GM23338 (cell line): Measurements from ENCODE around the gene PCSK5. TPM values are rescaled to one million over a fixed set of nuclear protein-coding genes. Genes with fewer than 3 reads are reported as not detected.

Source experiments
- ATAC-seq: fragments of 200-7000 bp; cut with Tn5 transposase; 3 replicates; pipeline ENCODE4 v1.9.1; 2020
- DNase-seq: peaks from one replicate; pipeline ENCODE4 v3.0.0-alpha.2; 2015; ENCODE audit warnings: low spot score
- H2AFZ ChIP-seq: fragments of 200-600 bp; sonication (generic); 2 replicates; pipeline ENCODE4 v1.8.0; 2016; ENCODE audit warnings: antibody characterized with exemption, mild to moderate bottlenecking, moderate library complexity
- H3F3A ChIP-seq: fragments of 200-600 bp; sonication (generic); replicated peaks from 2 replicates; pipeline ENCODE4 v1.8.0; 2017; ENCODE audit warnings: antibody characterized with exemption, mixed run types, low read depth
- H3K27ac ChIP-seq: fragments of 200-600 bp; sonication (generic); 2 replicates; pipeline ENCODE4 v1.6.1; 2016; ENCODE audit warnings: low read depth
- H3K27me3 ChIP-seq: fragments of 200-600 bp; sonication (generic); 2 replicates; pipeline ENCODE4 v1.8.0; 2016; ENCODE audit warnings: mild to moderate bottlenecking, mixed run types, moderate library complexity; ENCODE audit not compliant: insufficient read depth
- H3K36me3 ChIP-seq: fragments of 200-600 bp; sonication (generic); 2 replicates; pipeline ENCODE4 v1.8.0; 2016; ENCODE audit warnings: mild to moderate bottlenecking; ENCODE audit not compliant: insufficient read depth
- H3K4me1 ChIP-seq: fragments of 200-600 bp; sonication (generic); 2 replicates; pipeline ENCODE4 v1.8.0; 2016; ENCODE audit warnings: mild to moderate bottlenecking, moderate library complexity; ENCODE audit not compliant: insufficient read depth
- H3K4me2 ChIP-seq: fragments of 200-600 bp; sonication (generic); 2 replicates; pipeline ENCODE4 v1.7.1; 2017; ENCODE audit warnings: mixed run types
- H3K4me3 ChIP-seq: fragments of 200-600 bp; sonication (generic); 2 replicates; pipeline ENCODE4 v1.6.1; 2016; ENCODE audit warnings: mixed run types
- H3K79me2 ChIP-seq: fragments of 200-600 bp; sonication (generic); replicated peaks from 2 replicates; pipeline ENCODE4 v1.8.0; 2017; ENCODE audit warnings: mild to moderate bottlenecking; ENCODE audit not compliant: insufficient read depth
- H3K9me2 ChIP-seq: fragments of 200-600 bp; sonication (generic); 2 replicates; pipeline ENCODE4 v1.8.0; 2017; ENCODE audit not compliant: insufficient read depth
- H4K20me1 ChIP-seq: fragments of 200-600 bp; sonication (generic); replicated peaks from 2 replicates; pipeline ENCODE4 v1.8.0; 2017; ENCODE audit warnings: mild to moderate bottlenecking; ENCODE audit not compliant: insufficient read depth
- H3K27ac Mint-ChIP-seq: 2 replicates; pipeline ENCODE4 v1.8.0; 2020; ENCODE audit warnings: inconsistent platforms, mild to moderate bottlenecking, moderate library complexity, mixed read lengths
- H3K27me3 Mint-ChIP-seq: 3 replicates; pipeline ENCODE4 v1.8.0; 2022; ENCODE audit warnings: low read depth, mild to moderate bottlenecking, moderate library complexity, mixed read lengths, inconsistent platforms; ENCODE audit not compliant: insufficient read depth, poor library complexity
- H3K36me3 Mint-ChIP-seq: 3 replicates; pipeline ENCODE4 v1.8.0; 2021; ENCODE audit warnings: low read depth, mild to moderate bottlenecking, inconsistent platforms, moderate library complexity, mixed read lengths
- H3K4me1 Mint-ChIP-seq: 3 replicates; pipeline ENCODE4 v1.8.0; 2020; ENCODE audit warnings: mild to moderate bottlenecking, inconsistent platforms, mixed read lengths
- H3K4me3 Mint-ChIP-seq: 3 replicates; pipeline ENCODE4 v1.8.0; 2021; ENCODE audit warnings: moderate library complexity, mild to moderate bottlenecking, inconsistent platforms, mixed read lengths
- H3K9me3 Mint-ChIP-seq: 3 replicates; pipeline ENCODE4 v1.8.0; 2020; ENCODE audit warnings: moderate library complexity, mild to moderate bottlenecking, inconsistent platforms, mixed read lengths
- CREB1 ChIP-seq: fragments of 250-450 bp; sonication (Bioruptor Pico); IDR thresholded peaks from 2 replicates; pipeline ENCODE4 v1.5.0; 2020; ENCODE audit warnings: low read depth, mild to moderate bottlenecking, moderate library complexity
- EZH2 ChIP-seq: fragments of 200-600 bp; sonication (generic); IDR thresholded peaks from one replicate; pipeline ENCODE4 v1.8.0; 2017; ENCODE audit warnings: antibody characterized with exemption, mild to moderate bottlenecking, low read depth; ENCODE audit not compliant: unreplicated experiment
- EZH2phosphoT487 ChIP-seq: fragments of 200-600 bp; sonication (generic); IDR thresholded peaks from one replicate; pipeline ENCODE4 v1.8.1; 2018; ENCODE audit warnings: antibody characterized with exemption; ENCODE audit not compliant: unreplicated experiment
- JUNB ChIP-seq: IDR thresholded peaks from one replicate; pipeline ENCODE4 v1.6.1; 2016; ENCODE audit warnings: antibody characterized with exemption; ENCODE audit not compliant: unreplicated experiment
- NANOG ChIP-seq: IDR thresholded peaks from 2 replicates; pipeline ENCODE4 v1.6.1; 2016; ENCODE audit warnings: antibody characterized with exemption, borderline replicate concordance
- REST ChIP-seq: IDR thresholded peaks from one replicate; pipeline ENCODE4 v1.6.1; 2018; ENCODE audit warnings: antibody characterized with exemption; ENCODE audit not compliant: unreplicated experiment
- STAT1 ChIP-seq: IDR thresholded peaks from one replicate; pipeline ENCODE4 v1.6.1; 2016; ENCODE audit warnings: antibody characterized with exemption; ENCODE audit not compliant: unreplicated experiment
- ZNF331 ChIP-seq: fragments of 250-450 bp; sonication (Bioruptor Pico); IDR thresholded peaks from 2 replicates; pipeline ENCODE4 v1.5.0; 2020; ENCODE audit warnings: low read depth, mild to moderate bottlenecking, moderate library complexity
- polyA plus RNA-seq: library from polyadenylated mRNA; unstranded; fragments of >200 nt; fragmentation: Nextera tagmentation; extraction: Ambion mirVana; gene quantifications from 2 replicates; pipeline ENCODE4 v1.2.1, GENCODE V29; 2016
- total RNA-seq: library from RNA; depleted of rRNA; stranded (reverse); fragments of >200 nt; shearing (Covaris generic); gene quantifications from 2 replicates; pipeline ENCODE4 v1.2.3, GENCODE V29; 2014
- TF ChIP-seq, protein P1 (sequence below): fragments of 250-450 bp; sonication (Bioruptor Pico); IDR thresholded peaks from 2 replicates; pipeline ENCODE4 v1.5.0; 2020; ENCODE audit warnings: mild to moderate bottlenecking, moderate library complexity
- TF ChIP-seq, protein P2 (sequence below): IDR thresholded peaks from 2 replicates; pipeline ENCODE4 v1.6.1; 2016; ENCODE audit warnings: antibody characterized with exemption
- TF ChIP-seq, protein P3 (sequence below), 2 experiments: fragments of 200-600 bp in 1 of 2; sonication (generic) in 1 of 2; conservative IDR thresholded peaks; 2 replicates each; pipeline versions ENCODE4 v1.5.1 to v1.6.1; 2016 to 2017; ENCODE audit warnings: antibody characterized with exemption in 2 of 2, low read depth in 2 of 2, mild to moderate bottlenecking in 2 of 2, moderate library complexity in 1 of 2

Gene PCSK5
- total and polyA plus RNA-seq, 2 experiments from 2014 or later = 12.3 to 34.8 TPM

DNA sequence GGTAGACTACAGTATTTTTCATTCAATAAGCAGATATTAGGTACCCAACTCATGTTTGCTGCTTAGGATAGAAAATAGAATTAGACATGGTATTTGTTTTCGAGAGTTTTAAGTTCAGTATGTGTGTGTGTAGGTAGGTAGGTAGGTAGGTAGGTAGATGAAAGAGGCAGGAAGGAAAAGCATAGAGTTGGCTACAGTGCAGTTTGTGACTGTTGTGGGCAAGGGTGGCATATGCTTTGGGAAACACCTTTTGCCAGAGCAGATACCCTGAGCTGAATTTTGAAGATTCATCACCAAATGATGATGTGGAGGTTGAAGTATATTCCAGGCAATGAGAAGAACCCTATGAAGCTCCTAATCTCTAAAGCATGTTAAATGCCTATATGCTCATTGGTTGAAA is 20.0 kb upstream of the PCSK5 start:
- no peaks in the 10 kb centered on the region for H3K79me2 ChIP-seq
- H3K4me1 ChIP-seq = no peaks in the 10 kb centered on the region
- Mint-ChIP-seq H3K36me3 (no peaks in the 10 kb centered on the region), H3K9me3 (no peaks in the 10 kb centered on the region), H3K27me3 (no peaks in the 10 kb centered on the region), H3K4me1 (no peaks in the 10 kb centered on the region), H3K4me3 (no peak overlapping the region), H3K27ac (no peak overlapping the region)
- ATAC-seq (no peak), DNase-seq (no peak)
- H3K4me3 ChIP-seq = no peak overlapping the region
- H4K20me1 ChIP-seq = no peaks in the 10 kb centered on the region
- H3K36me3 ChIP-seq = no peaks in the 10 kb centered on the region
- H3K4me2 ChIP-seq = no peak overlapping the region
- no peaks in the 10 kb centered on the region for H3K9me2 ChIP-seq
- no peak overlapping the region for H3K27ac ChIP-seq
- H3F3A ChIP-seq = no peaks in the 10 kb centered on the region
- H3K27me3 ChIP-seq = no peaks in the 10 kb centered on the region
- TF ChIP-seq STAT1 (no peak), REST (no peak), JUNB (no peak), NANOG (no peak), ZNF331 (CRISPR knock-in tag) (no peak), EZH2 (no peak), CREB1 (no peak), EZH2phosphoT487 (no peak)
- TF ChIP-seq, protein P1, sequence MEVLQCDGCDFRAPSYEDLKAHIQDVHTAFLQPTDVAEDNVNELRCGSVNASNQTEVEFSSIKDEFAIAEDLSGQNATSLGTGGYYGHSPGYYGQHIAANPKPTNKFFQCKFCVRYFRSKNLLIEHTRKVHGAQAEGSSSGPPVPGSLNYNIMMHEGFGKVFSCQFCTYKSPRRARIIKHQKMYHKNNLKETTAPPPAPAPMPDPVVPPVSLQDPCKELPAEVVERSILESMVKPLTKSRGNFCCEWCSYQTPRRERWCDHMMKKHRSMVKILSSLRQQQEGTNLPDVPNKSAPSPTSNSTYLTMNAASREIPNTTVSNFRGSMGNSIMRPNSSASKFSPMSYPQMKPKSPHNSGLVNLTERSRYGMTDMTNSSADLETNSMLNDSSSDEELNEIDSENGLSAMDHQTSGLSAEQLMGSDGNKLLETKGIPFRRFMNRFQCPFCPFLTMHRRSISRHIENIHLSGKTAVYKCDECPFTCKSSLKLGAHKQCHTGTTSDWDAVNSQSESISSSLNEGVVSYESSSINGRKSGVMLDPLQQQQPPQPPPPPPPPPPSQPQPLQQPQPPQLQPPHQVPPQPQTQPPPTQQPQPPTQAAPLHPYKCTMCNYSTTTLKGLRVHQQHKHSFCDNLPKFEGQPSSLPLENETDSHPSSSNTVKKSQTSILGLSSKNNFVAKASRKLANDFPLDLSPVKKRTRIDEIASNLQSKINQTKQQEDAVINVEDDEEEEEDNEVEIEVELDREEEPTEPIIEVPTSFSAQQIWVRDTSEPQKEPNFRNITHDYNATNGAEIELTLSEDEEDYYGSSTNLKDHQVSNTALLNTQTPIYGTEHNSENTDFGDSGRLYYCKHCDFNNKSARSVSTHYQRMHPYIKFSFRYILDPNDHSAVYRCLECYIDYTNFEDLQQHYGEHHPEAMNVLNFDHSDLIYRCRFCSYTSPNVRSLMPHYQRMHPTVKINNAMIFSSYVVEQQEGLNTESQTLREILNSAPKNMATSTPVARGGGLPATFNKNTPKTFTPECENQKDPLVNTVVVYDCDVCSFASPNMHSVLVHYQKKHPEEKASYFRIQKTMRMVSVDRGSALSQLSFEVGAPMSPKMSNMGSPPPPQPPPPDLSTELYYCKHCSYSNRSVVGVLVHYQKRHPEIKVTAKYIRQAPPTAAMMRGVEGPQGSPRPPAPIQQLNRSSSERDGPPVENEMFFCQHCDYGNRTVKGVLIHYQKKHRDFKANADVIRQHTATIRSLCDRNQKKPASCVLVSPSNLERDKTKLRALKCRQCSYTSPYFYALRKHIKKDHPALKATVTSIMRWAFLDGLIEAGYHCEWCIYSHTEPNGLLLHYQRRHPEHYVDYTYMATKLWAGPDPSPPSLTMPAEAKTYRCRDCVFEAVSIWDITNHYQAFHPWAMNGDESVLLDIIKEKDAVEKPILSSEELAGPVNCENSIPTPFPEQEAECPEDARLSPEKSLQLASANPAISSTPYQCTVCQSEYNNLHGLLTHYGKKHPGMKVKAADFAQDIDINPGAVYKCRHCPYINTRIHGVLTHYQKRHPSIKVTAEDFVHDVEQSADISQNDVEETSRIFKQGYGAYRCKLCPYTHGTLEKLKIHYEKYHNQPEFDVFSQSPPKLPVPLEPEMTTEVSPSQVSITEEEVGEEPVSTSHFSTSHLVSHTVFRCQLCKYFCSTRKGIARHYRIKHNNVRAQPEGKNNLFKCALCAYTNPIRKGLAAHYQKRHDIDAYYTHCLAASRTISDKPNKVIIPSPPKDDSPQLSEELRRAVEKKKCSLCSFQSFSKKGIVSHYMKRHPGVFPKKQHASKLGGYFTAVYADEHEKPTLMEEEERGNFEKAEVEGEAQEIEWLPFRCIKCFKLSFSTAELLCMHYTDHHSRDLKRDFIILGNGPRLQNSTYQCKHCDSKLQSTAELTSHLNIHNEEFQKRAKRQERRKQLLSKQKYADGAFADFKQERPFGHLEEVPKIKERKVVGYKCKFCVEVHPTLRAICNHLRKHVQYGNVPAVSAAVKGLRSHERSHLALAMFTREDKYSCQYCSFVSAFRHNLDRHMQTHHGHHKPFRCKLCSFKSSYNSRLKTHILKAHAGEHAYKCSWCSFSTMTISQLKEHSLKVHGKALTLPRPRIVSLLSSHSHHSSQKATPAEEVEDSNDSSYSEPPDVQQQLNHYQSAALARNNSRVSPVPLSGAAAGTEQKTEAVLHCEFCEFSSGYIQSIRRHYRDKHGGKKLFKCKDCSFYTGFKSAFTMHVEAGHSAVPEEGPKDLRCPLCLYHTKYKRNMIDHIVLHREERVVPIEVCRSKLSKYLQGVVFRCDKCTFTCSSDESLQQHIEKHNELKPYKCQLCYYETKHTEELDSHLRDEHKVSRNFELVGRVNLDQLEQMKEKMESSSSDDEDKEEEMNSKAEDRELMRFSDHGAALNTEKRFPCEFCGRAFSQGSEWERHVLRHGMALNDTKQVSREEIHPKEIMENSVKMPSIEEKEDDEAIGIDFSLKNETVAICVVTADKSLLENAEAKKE = no peak
- TF ChIP-seq, protein P2, sequence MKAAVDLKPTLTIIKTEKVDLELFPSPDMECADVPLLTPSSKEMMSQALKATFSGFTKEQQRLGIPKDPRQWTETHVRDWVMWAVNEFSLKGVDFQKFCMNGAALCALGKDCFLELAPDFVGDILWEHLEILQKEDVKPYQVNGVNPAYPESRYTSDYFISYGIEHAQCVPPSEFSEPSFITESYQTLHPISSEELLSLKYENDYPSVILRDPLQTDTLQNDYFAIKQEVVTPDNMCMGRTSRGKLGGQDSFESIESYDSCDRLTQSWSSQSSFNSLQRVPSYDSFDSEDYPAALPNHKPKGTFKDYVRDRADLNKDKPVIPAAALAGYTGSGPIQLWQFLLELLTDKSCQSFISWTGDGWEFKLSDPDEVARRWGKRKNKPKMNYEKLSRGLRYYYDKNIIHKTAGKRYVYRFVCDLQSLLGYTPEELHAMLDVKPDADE = no peak
- TF ChIP-seq, protein P3, sequence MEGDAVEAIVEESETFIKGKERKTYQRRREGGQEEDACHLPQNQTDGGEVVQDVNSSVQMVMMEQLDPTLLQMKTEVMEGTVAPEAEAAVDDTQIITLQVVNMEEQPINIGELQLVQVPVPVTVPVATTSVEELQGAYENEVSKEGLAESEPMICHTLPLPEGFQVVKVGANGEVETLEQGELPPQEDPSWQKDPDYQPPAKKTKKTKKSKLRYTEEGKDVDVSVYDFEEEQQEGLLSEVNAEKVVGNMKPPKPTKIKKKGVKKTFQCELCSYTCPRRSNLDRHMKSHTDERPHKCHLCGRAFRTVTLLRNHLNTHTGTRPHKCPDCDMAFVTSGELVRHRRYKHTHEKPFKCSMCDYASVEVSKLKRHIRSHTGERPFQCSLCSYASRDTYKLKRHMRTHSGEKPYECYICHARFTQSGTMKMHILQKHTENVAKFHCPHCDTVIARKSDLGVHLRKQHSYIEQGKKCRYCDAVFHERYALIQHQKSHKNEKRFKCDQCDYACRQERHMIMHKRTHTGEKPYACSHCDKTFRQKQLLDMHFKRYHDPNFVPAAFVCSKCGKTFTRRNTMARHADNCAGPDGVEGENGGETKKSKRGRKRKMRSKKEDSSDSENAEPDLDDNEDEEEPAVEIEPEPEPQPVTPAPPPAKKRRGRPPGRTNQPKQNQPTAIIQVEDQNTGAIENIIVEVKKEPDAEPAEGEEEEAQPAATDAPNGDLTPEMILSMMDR (conservative IDR thresholded peaks at IDR 0.05; ENCODE audit: low read depth in 2 of 2) = no peak
- no peak overlapping the region for H2AFZ ChIP-seq
